HepG2 (cell line): ENCODE results near the gene KIRREL3. TPM values are rescaled to one million over a fixed set of nuclear protein-coding genes. Genes with fewer than 3 reads are reported as not detected.

ENCODE experiments used
- ATAC-seq: fragments of 200-7000 bp; cut with Tn5 transposase; 3 replicates; pipeline ENCODE4 v1.9.1; 2020; ENCODE audit warnings: mild to moderate bottlenecking, moderate library complexity
- BruUV-seq: library from RNA; stranded (reverse); fragments of 400-500 nt; replicated peaks from 2 replicates; lab custom pipeline; 2021; lab: Mats Ljungman, UMichigan
- CTCF ChIA-PET: fragments of 300-600 bp; formaldehyde crosslinking; extraction: SDS; loops from one replicate; lab custom pipeline; 2021; ENCODE audit warnings: low total read pairs, inconsistent platforms, low intra/inter-chr PET ratio; lab: Yijun Ruan, JAX
- POLR2A ChIA-PET: fragments of 350-600 bp; sonication (Branson Sonifier 250); formaldehyde crosslinking; loops from one replicate; lab custom pipeline; 2020; ENCODE audit warnings: antibody characterized with exemption, inconsistent platforms; lab: Yijun Ruan, JAX
- DNase-seq: peaks from one replicate; pipeline ENCODE4 v3.0.0-alpha.2; 2015; ENCODE audit warnings: low spot score
- FAIRE-seq: peaks from 3 replicates; lab custom pipeline; 2011; peaks lifted over from hg19 to GRCh38; lab: Jason Lieb, UNC
- H2AFZ ChIP-seq: one replicate; pipeline ENCODE4 v1.6.1; 2011; ENCODE audit warnings: low read length, inconsistent platforms
- H3K27ac ChIP-seq: fragments of 300-600 bp; 3 replicates; pipeline ENCODE4 v1.8.0; 2011; ENCODE audit warnings: mixed run types, mild to moderate bottlenecking, mixed read lengths, low read length, inconsistent platforms; ENCODE audit not compliant: insufficient read depth; ENCODE audit errors: extremely low read length
- H3K27me3 ChIP-seq, 2 experiments: fragments of 200-600 bp in 1 of 2; 2 replicates in 1 of 2; 3 replicates in 1 of 2; pipeline versions ENCODE4 v1.6.0 to v1.8.0; 2011; ENCODE audit warnings: low read length in 2 of 2, mild to moderate bottlenecking in 2 of 2, moderate library complexity in 2 of 2, inconsistent platforms in 1 of 2; ENCODE audit not compliant: insufficient read depth in 2 of 2, control insufficient read depth in 1 of 2
- H3K36me3 ChIP-seq, 2 experiments: fragments of 200-600 bp in 1 of 2; replicated peaks in 1 of 2; 2 replicates in 1 of 2; 3 replicates in 1 of 2; pipeline versions ENCODE4 v1.5.1 to v1.8.0; 2011; ENCODE audit warnings: low read length in 2 of 2, inconsistent platforms in 1 of 2; ENCODE audit not compliant: insufficient read depth in 2 of 2, control insufficient read depth in 1 of 2
- H3K4me1 ChIP-seq: 2 replicates; pipeline ENCODE4 v1.5.1; 2012; ENCODE audit warnings: low read length, inconsistent platforms; ENCODE audit not compliant: insufficient read depth
- H3K4me2 ChIP-seq: 2 replicates; pipeline ENCODE4 v1.6.0; 2011; ENCODE audit warnings: low read depth, low read length, inconsistent platforms
- H3K4me3 ChIP-seq, 3 experiments: fragments of 200-600 bp in 1 of 3; sonication (generic), shearing (Covaris generic) in 1 of 3; replicated peaks in 1 of 3; 2 replicates each; pipeline ENCODE4 v1.5.1; 2011 to 2016; ENCODE audit warnings: low read length in 3 of 3, inconsistent platforms in 2 of 3, low read depth in 2 of 3, mild to moderate bottlenecking in 2 of 3, control low read depth in 1 of 3, mixed read lengths in 1 of 3; ENCODE audit not compliant: insufficient read depth in 1 of 3
- H3K79me2 ChIP-seq: one replicate; pipeline ENCODE4 v1.6.1; 2011; ENCODE audit warnings: low read length, inconsistent platforms; ENCODE audit not compliant: insufficient read depth
- H3K9ac ChIP-seq: 2 replicates; pipeline ENCODE4 v1.6.0; 2011; ENCODE audit warnings: mild to moderate bottlenecking, low read depth, low read length, inconsistent platforms; ENCODE audit not compliant: insufficient read depth
- H3K9me3 ChIP-seq: 2 replicates; pipeline ENCODE4 v1.5.1; 2012; ENCODE audit warnings: mild to moderate bottlenecking, low read length
- H4K20me1 ChIP-seq: 2 replicates; pipeline ENCODE4 v1.6.0; 2011; ENCODE audit warnings: inconsistent platforms, mild to moderate bottlenecking, low read length, moderate library complexity; ENCODE audit not compliant: insufficient read depth
- HOXA9 ChIP-seq: sonication (generic); formaldehyde crosslinking; IDR thresholded peaks from 2 replicates; pipeline ENCODE4 v1.8.1; 2022; ENCODE audit warnings: missing genetic modification reagents, mild to moderate bottlenecking, moderate library complexity, borderline replicate concordance
- ZBTB46 ChIP-seq: sonication (generic); formaldehyde crosslinking; IDR thresholded peaks from 2 replicates; pipeline ENCODE4 v1.4.0; 2020; ENCODE audit warnings: mild to moderate bottlenecking, missing genetic modification reagents, borderline replicate concordance
- ZFP82 ChIP-seq: sonication (generic); formaldehyde crosslinking; IDR thresholded peaks from 2 replicates; pipeline ENCODE4 v1.5.1; 2020; ENCODE audit warnings: mild to moderate bottlenecking, missing genetic modification reagents, borderline replicate concordance
- ZNF318 ChIP-seq: sonication (generic); formaldehyde crosslinking; IDR thresholded peaks from 2 replicates; pipeline ENCODE4 v1.4.0; 2020; ENCODE audit warnings: mild to moderate bottlenecking, missing genetic modification reagents
- ZNF564 ChIP-seq: sonication (generic); formaldehyde crosslinking; IDR thresholded peaks from 2 replicates; pipeline ENCODE4 v1.8.1; 2023; ENCODE audit warnings: mild to moderate bottlenecking, missing genetic modification reagents
- WGBS: methylation state at CpG from one replicate; pipeline ENCODE4 v1.1.6; 2017; ENCODE audit warnings: low lambda C conversion rate; 5-methylcytosine and 5-hydroxymethylcytosine counted together
- in situ Hi-C: cut with HindIII; loops from 2 replicates; pipeline ENCODE4 v1.10.0; 2017; ENCODE audit warnings: low pct_unique_long_range_greater_than_20kb; ENCODE audit not compliant: extremely low pct_ligation_motif_present
- intact Hi-C: fragments of 100-400 bp; cut with micrococcal nuclease; formaldehyde crosslinking; loops from one replicate; pipeline ENCODE4 v1.10.0; 2022; ENCODE audit not compliant: unreplicated experiment
- polyA plus RNA-seq, 8 experiments: library from polyadenylated mRNA; depleted of rRNA in 3 of 8; stranded (reverse) in 7 of 8; unstranded in 1 of 8; fragments of >200 nt; fragmentation: Illumina TruSeq in 4 of 8; extraction: Trizol in 4 of 8; gene quantifications; 2 replicates each; pipeline versions ENCODE4 v1.2.1 to v1.2.3, GENCODE V29; 2011 to 2016; ENCODE audit warnings: low read depth in 4 of 8, missing spikeins in 1 of 8, mixed read lengths in 1 of 8; ENCODE audit not compliant: insufficient read depth in 1 of 8
- total RNA-seq, 5 experiments: library from RNA; depleted of rRNA; stranded (reverse); fragments of >200 nt; fragmentation: Illumina TruSeq; extraction: Trizol; gene quantifications; 2 replicates each; pipeline ENCODE4 v1.2.3, GENCODE V29; 2016; ENCODE audit warnings: low read depth in 1 of 5

KIRREL3 gene
- total and polyA plus RNA-seq, 2 of the 13 experiments (the other 11 are each of a cell fraction or from before 2014, with no cell fraction given) = not detected

DNA sequence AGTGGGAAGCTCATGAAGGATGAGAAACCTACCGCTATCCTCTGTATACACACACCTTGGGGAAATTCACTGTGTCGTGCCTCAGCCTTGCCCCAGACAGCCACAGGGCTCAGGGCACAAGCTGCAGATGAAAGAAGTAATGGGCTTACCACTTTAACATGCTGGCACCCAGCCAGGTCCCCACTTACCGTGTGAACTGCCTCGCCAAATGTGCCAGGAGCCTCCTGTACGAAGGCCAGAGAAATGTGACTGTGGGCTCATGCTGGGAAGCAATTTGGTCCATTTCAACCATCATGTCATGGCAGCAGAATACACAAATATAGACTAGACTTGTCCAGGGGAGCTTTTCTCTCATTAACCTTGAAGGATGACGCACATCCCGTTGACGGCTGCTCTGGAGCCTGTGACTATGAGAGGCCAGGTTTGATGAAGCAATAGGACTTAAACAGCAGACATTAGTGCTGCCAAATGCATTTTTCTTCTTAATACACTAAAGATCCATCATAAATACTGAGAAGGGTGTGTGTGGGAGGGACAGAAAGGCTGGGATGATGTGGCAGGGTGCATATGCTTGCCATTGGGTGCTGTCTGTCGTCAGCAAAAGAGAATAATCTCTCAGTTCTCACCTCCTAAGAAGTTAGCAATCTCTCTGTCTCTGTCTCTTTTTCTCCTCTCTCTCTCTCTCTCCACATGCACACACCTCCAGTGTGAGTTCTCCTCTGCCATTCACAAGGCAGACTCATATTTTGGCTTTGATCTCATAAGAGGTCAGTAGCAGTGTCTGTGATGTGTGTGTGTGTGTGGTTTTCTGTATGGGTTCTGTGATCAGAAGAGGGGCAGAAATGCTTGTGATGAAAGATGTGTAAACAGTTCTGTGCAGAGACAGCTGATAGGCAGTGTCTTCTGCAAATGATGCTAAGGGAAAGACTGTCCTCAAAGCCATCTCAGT is 142.4 kb downstream of the KIRREL3 start:
- Histone ChIP-seq H4K20me1 (no peaks in the 10 kb centered on the region), H3K4me2 (no peak overlapping the region), H3K4me1 (no peaks in the 10 kb centered on the region), H3K4me3 (no peak overlapping the region), H3K36me3 (no peaks in the 10 kb centered on the region), H3K79me2 (no peaks in the 10 kb centered on the region), H3K27me3 (no peaks in the 10 kb centered on the region; a peak in 1 of 5 replicates), H3K9me3 (no peaks in the 10 kb centered on the region), H2AFZ (no peak overlapping the region), H3K9ac (no peak overlapping the region), H3K27ac (no peak overlapping the region)
- ChIA-PET POLR2A (no interaction called here), CTCF (no interaction called here)
- ATAC-seq (no peak), FAIRE-seq (no peak), DNase-seq (no peak)
- TF ChIP-seq ZFP82 (CRISPR knock-in tag) = no peak
- WGBS = 23% methylated on average over 8 of the region's 9 CpGs
- no TSS peak for BruUV-seq
- intact Hi-C loops = no loop called here
- in situ Hi-C loops = no loop called here

GRCh38 chr11:126855536-126855935 is 145.0 kb downstream of the KIRREL3 start:
- no peaks in the 10 kb centered on the region for H3K9me3 ChIP-seq
- POLR2A ChIA-PET = no interaction called here
- H3K4me3 ChIP-seq = no peak overlapping the region
- H3K79me2 ChIP-seq = no peaks in the 10 kb centered on the region
- H4K20me1 ChIP-seq = no peaks in the 10 kb centered on the region
- no peak overlapping the region for H3K9ac ChIP-seq
- CTCF ChIA-PET = no interaction called here
- 0 out of 5 replicates have a peak, but pooled peaks cover 0 to 4% of the 10 kb centered on the region in 2 experiments for H3K27me3 ChIP-seq
- intact Hi-C loops (no loop called here), in situ Hi-C loops (no loop called here)
- no peak overlapping the region for H3K27ac ChIP-seq
- no peak overlapping the region for H3K4me2 ChIP-seq
- ATAC-seq = no peak
- H3K4me1 ChIP-seq = no peaks in the 10 kb centered on the region
- BruUV-seq = no TSS peak
- DNase-seq = no peak
- TF ChIP-seq ZNF564 (CRISPR knock-in tag) (no peak), ZNF318 (CRISPR knock-in tag) (no peak), HOXA9 (CRISPR knock-in tag) (no peak), ZBTB46 (no peak)
- no peaks in the 10 kb centered on the region for H3K36me3 ChIP-seq
- no peak for FAIRE-seq
- H2AFZ ChIP-seq = no peak overlapping the region
